IPS DF 19.7 (cell line): Measurements from ENCODE around the gene WAS.
"Not testable (repeated sequence)": the region's sequence is repeated elsewhere in the genome, so short reads cannot be mapped to it uniquely, and the experiment has no call there.

Source experiments
- DNase-seq: peaks from one replicate; pipeline ENCODE4 v3.0.0-alpha.2; 2013; ENCODE audit warnings: low read depth, low spot score

The WAS gene

GRCh38 chrX:48685416-48685815 is 1.8 kb downstream of the WAS start:
- no peak for DNase-seq

- no peak for DNase-seq
Measured at GRCh38 chrX:48688531-48689150, 5.0 kb downstream of the WAS start.

GRCh38 chrX:48689208-48689920 is 5.8 kb downstream of the WAS start:
- DNase-seq, result no peak

GRCh38 chrX:48691746-48692145 is 8.1 kb downstream of the WAS start:
- DNase-seq, result not testable (repeated sequence)

- no peak for DNase-seq
Measured at GRCh38 chrX:48694776-48695533, 11.4 kb downstream of the WAS start.

- no peak for DNase-seq
Measured at GRCh38 chrX:48695534-48695896, 11.9 kb downstream of the WAS start.

- no peak for DNase-seq
Measured at GRCh38 chrX:48695925-48696300, 12.3 kb downstream of the WAS start.

- no peak for DNase-seq
Measured at GRCh38 chrX:48696301-48696908, 12.8 kb downstream of the WAS start, which contains the start of gene SUV39H1. TSS of gene SUV39H1 (plus strand) at chrX:48696734. CDS start at chrX:48696785, 51 bp downstream.

GRCh38 chrX:48696909-48697727 is 13.5 kb downstream of the WAS start:
- DNase-seq, result no peak

- no peak for DNase-seq
Measured at GRCh38 chrX:48698306-48698705, 14.7 kb downstream of the WAS start.

GRCh38 chrX:48700246-48700645 is 16.6 kb downstream of the WAS start:
- DNase-seq, result no peak

- no peak for DNase-seq
Measured at GRCh38 chrX:48700951-48701653, 17.5 kb downstream of the WAS start.

GRCh38 chrX:48702032-48702431 is 18.4 kb downstream of the WAS start:
- DNase-seq, result no peak

GRCh38 chrX:48702716-48703115 is 19.1 kb downstream of the WAS start:
- no peak for DNase-seq

GRCh38 chrX:48703228-48703627 is 19.6 kb downstream of the WAS start:
- DNase-seq, result no peak

GRCh38 chrX:48703642-48704481 is 20.3 kb downstream of the WAS start:
- no peak for DNase-seq

- DNase-seq, result no peak
Measured at GRCh38 chrX:48705871-48706270, 22.3 kb downstream of the WAS start.

GRCh38 chrX:48709522-48710112 is 26.0 kb downstream of the WAS start:
- DNase-seq, result no peak

GRCh38 chrX:48711162-48711928 is 27.7 kb downstream of the WAS start:
- DNase-seq, result no peak
